Upper lobe of left lung (tissue), 4 donors: Measurements from ENCODE around the gene TPH1.

ENCODE experiments used
- EP300 ChIP-seq, 4 donors: sonication (generic); formaldehyde crosslinking; IDR thresholded peaks; one replicate each; pipeline ENCODE4 v1.5.1; 2017; ENCODE audit warnings: antibody characterized with exemption in 4 of 4, control low read depth in 2 of 4
- POLR2A ChIP-seq, 4 donors: fragments of 450-650 bp; IDR thresholded peaks; one replicate each; pipeline ENCODE4 v1.5.1; 2016 to 2017; ENCODE audit warnings: antibody characterized with exemption in 4 of 4, mild to moderate bottlenecking in 2 of 4
- POLR2AphosphoS5 ChIP-seq, 2 donors: sonication (generic); formaldehyde crosslinking; IDR thresholded peaks; one replicate each; pipeline ENCODE4 v1.5.1; 2017; ENCODE audit warnings: antibody characterized with exemption in 2 of 2
- TF ChIP-seq, protein P1 (sequence below), 6 experiments: fragments of 450-650 bp in 4 of 6; fragments of 200-600 bp in 2 of 6; sonication (generic) in 2 of 6; IDR thresholded peaks; one replicate each; pipeline ENCODE4 v1.5.1; 2016 to 2019; ENCODE audit warnings: antibody characterized with exemption in 6 of 6

DNA sequence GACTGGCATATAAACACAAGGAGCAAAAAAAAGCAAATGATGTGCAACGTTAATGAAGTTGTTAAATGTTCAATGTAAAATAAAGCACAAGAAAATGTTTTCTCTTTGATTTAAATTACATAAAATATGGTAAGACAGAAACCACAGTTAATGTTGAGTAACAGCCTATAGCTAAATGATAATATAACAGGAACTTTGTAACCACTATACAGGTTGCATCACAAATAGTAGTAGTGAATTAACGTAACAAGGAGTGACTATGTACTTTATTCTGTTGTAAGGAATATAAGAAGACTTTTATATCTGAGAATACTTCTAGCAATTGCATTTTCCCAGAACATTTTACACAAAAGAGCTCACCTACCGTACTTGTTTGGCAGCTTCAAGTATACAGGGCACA lies 42.9 kb upstream of the TPH1 start:
- TF ChIP-seq POLR2A (IDR thresholded peaks at IDR 0.05): no peak
- TF ChIP-seq, protein P1, sequence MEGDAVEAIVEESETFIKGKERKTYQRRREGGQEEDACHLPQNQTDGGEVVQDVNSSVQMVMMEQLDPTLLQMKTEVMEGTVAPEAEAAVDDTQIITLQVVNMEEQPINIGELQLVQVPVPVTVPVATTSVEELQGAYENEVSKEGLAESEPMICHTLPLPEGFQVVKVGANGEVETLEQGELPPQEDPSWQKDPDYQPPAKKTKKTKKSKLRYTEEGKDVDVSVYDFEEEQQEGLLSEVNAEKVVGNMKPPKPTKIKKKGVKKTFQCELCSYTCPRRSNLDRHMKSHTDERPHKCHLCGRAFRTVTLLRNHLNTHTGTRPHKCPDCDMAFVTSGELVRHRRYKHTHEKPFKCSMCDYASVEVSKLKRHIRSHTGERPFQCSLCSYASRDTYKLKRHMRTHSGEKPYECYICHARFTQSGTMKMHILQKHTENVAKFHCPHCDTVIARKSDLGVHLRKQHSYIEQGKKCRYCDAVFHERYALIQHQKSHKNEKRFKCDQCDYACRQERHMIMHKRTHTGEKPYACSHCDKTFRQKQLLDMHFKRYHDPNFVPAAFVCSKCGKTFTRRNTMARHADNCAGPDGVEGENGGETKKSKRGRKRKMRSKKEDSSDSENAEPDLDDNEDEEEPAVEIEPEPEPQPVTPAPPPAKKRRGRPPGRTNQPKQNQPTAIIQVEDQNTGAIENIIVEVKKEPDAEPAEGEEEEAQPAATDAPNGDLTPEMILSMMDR (IDR thresholded peaks at IDR 0.05): no peak
- TF ChIP-seq EP300 (IDR thresholded peaks at IDR 0.05): no peak
- no peak for TF ChIP-seq POLR2AphosphoS5 (IDR thresholded peaks at IDR 0.05)
